Smooth muscle cell (in vitro differentiated cells): ENCODE results near the gene HARBI1. TPM values are rescaled to one million over a fixed set of nuclear protein-coding genes. Genes with fewer than 3 reads are reported as not detected.

Experiments used
- DNase-seq: peaks from one replicate; lab custom pipeline; 2025; ENCODE audit not compliant: unreplicated experiment; lab: John Stamatoyannopoulos, UW
- H2AFZ ChIP-seq: fragments of 200-600 bp; sonication (generic); 2 replicates; pipeline ENCODE4 v1.6.0; 2016; ENCODE audit warnings: antibody characterized with exemption, low read depth, mild to moderate bottlenecking
- H3F3A ChIP-seq: fragments of 200-600 bp; sonication (generic); 2 replicates; pipeline ENCODE4 v1.6.0; 2017; ENCODE audit warnings: antibody characterized with exemption, low read depth
- H3K27ac ChIP-seq: fragments of 200-600 bp; sonication (generic); 2 replicates; pipeline ENCODE4 v1.5.1; 2016; ENCODE audit warnings: low read depth, mild to moderate bottlenecking
- H3K27me3 ChIP-seq: fragments of 200-600 bp; sonication (generic); 2 replicates; pipeline ENCODE4 v1.6.1; 2016; ENCODE audit warnings: low read depth, mild to moderate bottlenecking
- H3K36me3 ChIP-seq: fragments of 200-600 bp; sonication (generic); 2 replicates; pipeline ENCODE4 v1.5.1; 2016; ENCODE audit warnings: low read depth
- H3K4me1 ChIP-seq: fragments of 200-600 bp; sonication (generic); 2 replicates; pipeline ENCODE4 v1.5.1; 2016; ENCODE audit warnings: low read depth
- H3K4me2 ChIP-seq: fragments of 200-600 bp; sonication (generic); 2 replicates; pipeline ENCODE4 v1.6.0; 2016; ENCODE audit warnings: mild to moderate bottlenecking
- H3K4me3 ChIP-seq: fragments of 200-600 bp; sonication (generic); 2 replicates; pipeline ENCODE4 v1.5.1; 2016; ENCODE audit warnings: mild to moderate bottlenecking
- H3K79me2 ChIP-seq: fragments of 200-600 bp; sonication (generic); 2 replicates; pipeline ENCODE4 v1.6.0; 2016; ENCODE audit warnings: low read depth, mild to moderate bottlenecking
- H3K9ac ChIP-seq: fragments of 200-600 bp; sonication (generic); 2 replicates; pipeline ENCODE4 v1.6.0; 2016; ENCODE audit warnings: low read depth
- H3K9me3 ChIP-seq: fragments of 200-600 bp; sonication (generic); replicated peaks from 2 replicates; pipeline ENCODE4 v1.5.1; 2016; ENCODE audit warnings: low read depth
- H4K20me1 ChIP-seq: fragments of 200-600 bp; sonication (generic); 2 replicates; pipeline ENCODE4 v1.6.0; 2016; ENCODE audit warnings: low read depth
- WGBS: methylation state at CpG from one replicate; pipeline ENCODE4 v1.1.7; 2016; ENCODE audit warnings: low lambda C conversion rate; 5-methylcytosine and 5-hydroxymethylcytosine counted together
- polyA plus RNA-seq: library from polyadenylated mRNA; unstranded; fragments of >200 nt; fragmentation: Nextera tagmentation; extraction: Ambion mirVana; gene quantifications from 2 replicates; pipeline ENCODE4 v1.2.1, GENCODE V29; 2016
- total RNA-seq: library from RNA; depleted of rRNA; stranded (reverse); fragments of >200 nt; gene quantifications from 2 replicates; pipeline ENCODE4 v1.2.3, GENCODE V29; 2014
- TF ChIP-seq, protein P1 (sequence below): fragments of 200-600 bp; sonication (generic); IDR thresholded peaks from 2 replicates; pipeline ENCODE4 v1.5.1; 2017; ENCODE audit warnings: borderline replicate concordance, mild to moderate bottlenecking, antibody characterized with exemption; ENCODE audit not compliant: insufficient read depth, poor library complexity, severe bottlenecking

The HARBI1 gene
- total and polyA plus RNA-seq, 2 experiments from 2014 or later = 2.4 to 2.9 TPM

DNA sequence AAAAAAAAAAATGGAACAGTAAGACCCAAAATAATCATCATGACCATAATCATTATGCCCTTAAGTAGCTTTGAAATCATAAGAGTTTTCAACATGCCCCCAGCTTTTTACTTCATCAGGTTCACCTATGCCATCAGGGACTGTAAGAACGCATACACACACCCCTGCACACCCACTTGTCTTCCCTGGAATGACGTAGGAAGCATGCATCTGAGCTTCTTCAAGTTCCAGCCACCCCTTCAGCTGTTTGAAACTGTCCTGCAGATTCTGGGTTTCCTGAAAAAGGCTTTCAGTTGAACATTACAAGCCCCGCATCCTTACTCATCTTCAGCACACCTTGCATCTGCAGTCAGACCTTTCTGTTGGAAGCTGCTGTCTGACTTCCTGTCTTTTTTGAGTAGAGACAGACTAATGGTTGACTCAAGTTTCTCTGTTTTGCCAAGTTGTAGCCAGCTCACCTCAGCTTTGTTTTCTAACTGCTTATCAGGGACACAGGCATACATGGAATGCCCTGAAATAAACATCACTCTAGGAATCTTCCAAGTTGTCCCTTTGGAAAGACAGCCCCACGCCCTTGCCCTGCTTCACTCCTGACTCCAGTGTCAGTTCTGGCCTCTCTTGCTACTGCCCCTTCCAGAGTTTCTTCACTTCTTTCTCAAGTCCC is 46.4 kb upstream of the HARBI1 start:
- TF ChIP-seq, protein P1, sequence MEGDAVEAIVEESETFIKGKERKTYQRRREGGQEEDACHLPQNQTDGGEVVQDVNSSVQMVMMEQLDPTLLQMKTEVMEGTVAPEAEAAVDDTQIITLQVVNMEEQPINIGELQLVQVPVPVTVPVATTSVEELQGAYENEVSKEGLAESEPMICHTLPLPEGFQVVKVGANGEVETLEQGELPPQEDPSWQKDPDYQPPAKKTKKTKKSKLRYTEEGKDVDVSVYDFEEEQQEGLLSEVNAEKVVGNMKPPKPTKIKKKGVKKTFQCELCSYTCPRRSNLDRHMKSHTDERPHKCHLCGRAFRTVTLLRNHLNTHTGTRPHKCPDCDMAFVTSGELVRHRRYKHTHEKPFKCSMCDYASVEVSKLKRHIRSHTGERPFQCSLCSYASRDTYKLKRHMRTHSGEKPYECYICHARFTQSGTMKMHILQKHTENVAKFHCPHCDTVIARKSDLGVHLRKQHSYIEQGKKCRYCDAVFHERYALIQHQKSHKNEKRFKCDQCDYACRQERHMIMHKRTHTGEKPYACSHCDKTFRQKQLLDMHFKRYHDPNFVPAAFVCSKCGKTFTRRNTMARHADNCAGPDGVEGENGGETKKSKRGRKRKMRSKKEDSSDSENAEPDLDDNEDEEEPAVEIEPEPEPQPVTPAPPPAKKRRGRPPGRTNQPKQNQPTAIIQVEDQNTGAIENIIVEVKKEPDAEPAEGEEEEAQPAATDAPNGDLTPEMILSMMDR = no peak
- 86% methylated on average over 4 of the region's 4 CpGs for WGBS
- H3K4me2 ChIP-seq = no peak overlapping the region
- H3K27ac ChIP-seq = peak overlapping the region; percentile 88
- H3K36me3 ChIP-seq = peaks cover 8% of the 10 kb centered on the region
- no peak overlapping the region for H3K4me3 ChIP-seq
- H3K9ac ChIP-seq = no peak overlapping the region
- H3K9me3 ChIP-seq = no peaks in the 10 kb centered on the region
- H3K79me2 ChIP-seq = no peaks in the 10 kb centered on the region
- H4K20me1 ChIP-seq = no peaks in the 10 kb centered on the region
- peaks cover 5% of the 10 kb centered on the region for H3K4me1 ChIP-seq
- H2AFZ ChIP-seq = no peak overlapping the region
- no peak for DNase-seq
- peaks cover 6% of the 10 kb centered on the region for H3F3A ChIP-seq
- no peaks in the 10 kb centered on the region for H3K27me3 ChIP-seq

DNA sequence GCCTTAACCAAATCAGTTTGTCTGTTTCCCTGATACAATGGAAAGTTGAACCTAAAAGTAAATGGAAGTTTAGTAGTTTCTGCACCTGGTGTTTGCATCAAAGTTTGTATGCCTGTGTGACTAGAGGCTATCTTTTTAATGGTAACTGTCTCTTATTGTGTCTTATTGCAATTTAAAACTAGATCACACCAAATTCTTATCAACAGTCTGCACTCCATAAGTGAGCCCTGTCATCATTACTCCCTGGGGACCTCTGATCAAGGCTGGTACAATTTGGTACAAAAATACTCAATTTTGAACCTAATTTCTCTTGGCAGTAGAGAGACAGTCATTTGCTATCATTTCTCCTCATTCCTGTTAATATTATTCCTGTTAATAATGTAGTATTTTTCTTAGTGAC is 45.3 kb upstream of the HARBI1 start:
- Histone ChIP-seq H3K27me3 (no peaks in the 10 kb centered on the region), H3K4me1 (peaks cover 5% of the 10 kb centered on the region), H3K27ac (no peak overlapping the region), H4K20me1 (no peaks in the 10 kb centered on the region), H3K36me3 (peaks cover 11% of the 10 kb centered on the region), H3K9me3 (no peaks in the 10 kb centered on the region), H3K4me3 (no peak overlapping the region), H3K9ac (no peak overlapping the region), H3K79me2 (no peaks in the 10 kb centered on the region), H3F3A (peaks cover 6% of the 10 kb centered on the region), H2AFZ (no peak overlapping the region), H3K4me2 (no peak overlapping the region)
- DNase-seq = no peak
- TF ChIP-seq, protein P1 = no peak

DNA sequence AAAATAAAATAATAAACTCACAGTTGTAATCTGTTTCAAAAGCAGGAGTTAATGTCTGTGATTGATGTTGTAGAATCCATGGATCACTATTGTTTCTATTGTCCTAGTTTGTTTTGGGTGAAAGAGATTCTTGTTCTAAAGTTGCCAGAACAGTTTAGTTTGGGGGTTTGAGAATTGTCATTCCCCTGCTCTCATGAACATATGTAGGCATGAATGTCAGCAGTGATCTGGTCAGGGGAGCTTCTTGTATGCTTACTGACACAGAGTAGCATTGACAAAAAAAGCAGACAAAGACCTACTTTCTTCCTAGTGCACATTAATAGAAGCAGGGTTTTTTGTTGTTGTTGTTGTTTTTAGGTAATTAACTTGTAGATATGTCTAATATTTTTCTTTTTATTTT is 44.8 kb upstream of the HARBI1 start:
- no peaks in the 10 kb centered on the region for H3K79me2 ChIP-seq
- no peak for DNase-seq
- TF ChIP-seq, protein P1 = no peak
- H4K20me1 ChIP-seq = no peaks in the 10 kb centered on the region
- H3K4me3 ChIP-seq = no peak overlapping the region
- H3K4me1 ChIP-seq = peaks cover 5% of the 10 kb centered on the region
- no peak overlapping the region for H3K9ac ChIP-seq
- no peak overlapping the region for H3K4me2 ChIP-seq
- no peaks in the 10 kb centered on the region for H3K27me3 ChIP-seq
- no peak overlapping the region for H2AFZ ChIP-seq
- peaks cover 14% of the 10 kb centered on the region for H3K36me3 ChIP-seq
- H3K27ac ChIP-seq = no peak overlapping the region
- H3K9me3 ChIP-seq = no peaks in the 10 kb centered on the region
- peaks cover 6% of the 10 kb centered on the region for H3F3A ChIP-seq

DNA sequence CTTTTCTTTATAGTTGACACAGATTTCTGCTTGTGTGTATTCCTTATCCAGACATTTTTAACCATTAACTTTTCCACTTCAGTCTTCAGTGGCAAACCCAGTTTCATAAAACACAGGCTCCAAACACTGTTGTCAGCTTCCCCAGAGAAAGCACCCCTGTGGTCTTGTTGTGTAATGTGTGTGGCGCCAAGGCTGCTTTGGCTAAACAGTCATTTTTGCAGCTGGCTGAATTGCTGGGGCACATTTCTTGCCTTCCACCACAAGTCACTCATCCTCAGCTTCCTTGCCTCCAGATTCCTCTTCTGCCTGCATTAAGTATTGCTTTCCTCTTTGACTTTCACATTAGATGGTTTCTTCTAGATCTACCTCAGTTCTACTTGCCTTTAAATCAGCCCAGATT is 42.9 kb upstream of the HARBI1 start:
- Histone ChIP-seq H4K20me1 (no peaks in the 10 kb centered on the region), H3K4me1 (peaks cover 5% of the 10 kb centered on the region), H3F3A (peaks cover 6% of the 10 kb centered on the region), H3K79me2 (no peaks in the 10 kb centered on the region), H2AFZ (no peak overlapping the region), H3K9me3 (no peaks in the 10 kb centered on the region), H3K9ac (no peak overlapping the region), H3K36me3 (peaks cover 8% of the 10 kb centered on the region), H3K27ac (peak overlapping the region; percentile 26), H3K4me2 (peak overlapping the region; percentile 12), H3K27me3 (no peaks in the 10 kb centered on the region), H3K4me3 (no peak overlapping the region)
- DNase-seq = no peak
- WGBS = 52% methylated on average over 1 of the region's 1 CpG
- TF ChIP-seq, protein P1 = no peak
